ENCODE data around the gene PACS2.
"Not testable (repeated sequence)": the region's sequence is repeated elsewhere in the genome, so short reads cannot be mapped to it uniquely, and the experiment has no call there.

PACS2 gene

GRCh38 chr14:105330491-105330895, 15.9 kb downstream of the PACS2 start:
- no peak for DNase-seq (ENCODE audit: low read depth in 1 of 2, low spot score in 1 of 2)

GRCh38 chr14:105331575-105332349, 17.2 kb downstream of the PACS2 start:
- DNase-seq (ENCODE audit: low read depth in 1 of 2, low spot score in 1 of 2), result no peak

GRCh38 chr14:105332350-105332874, 17.9 kb downstream of the PACS2 start:
- DNase-seq (ENCODE audit: low read depth in 1 of 2, low spot score in 1 of 2), result no peak

- no peak for DNase-seq (ENCODE audit: low read depth in 1 of 2, low spot score in 1 of 2)
These were observed 18.5 kb downstream of the PACS2 start for GRCh38 chr14:105333020-105333490.

- DNase-seq (ENCODE audit: low read depth in 1 of 2, low spot score in 1 of 2), result no peak
These were observed 19.2 kb downstream of the PACS2 start for GRCh38 chr14:105333613-105334364.

GRCh38 chr14:105334383-105335230, 20.1 kb downstream of the PACS2 start:
- no peak for DNase-seq (ENCODE audit: low read depth in 1 of 2, low spot score in 1 of 2)

GRCh38 chr14:105335231-105335542, 20.6 kb downstream of the PACS2 start:
- not testable (repeated sequence) for DNase-seq (ENCODE audit: low read depth in 1 of 2, low spot score in 1 of 2)

- DNase-seq (ENCODE audit: low read depth in 1 of 2, low spot score in 1 of 2), result no peak
These were observed 21.4 kb downstream of the PACS2 start for GRCh38 chr14:105335735-105336476.

GRCh38 chr14:105336477-105337287, 22.1 kb downstream of the PACS2 start:
- DNase-seq (ENCODE audit: low read depth in 1 of 2, low spot score in 1 of 2), result no peak

- no peak for DNase-seq (ENCODE audit: low read depth in 1 of 2, low spot score in 1 of 2)
These were observed 22.9 kb downstream of the PACS2 start for GRCh38 chr14:105337433-105337832.

- no peak for DNase-seq (ENCODE audit: low read depth in 1 of 2, low spot score in 1 of 2)
These were observed 23.6 kb downstream of the PACS2 start for GRCh38 chr14:105337966-105338741.

- no peak for DNase-seq (ENCODE audit: low read depth in 1 of 2, low spot score in 1 of 2)
These were observed 26.5 kb downstream of the PACS2 start for GRCh38 chr14:105340821-105341733.

- DNase-seq (ENCODE audit: low read depth in 1 of 2, low spot score in 1 of 2), result no peak
These were observed 28.6 kb downstream of the PACS2 start for GRCh38 chr14:105343194-105343593.

- no peak for DNase-seq (ENCODE audit: low read depth in 1 of 2, low spot score in 1 of 2)
These were observed 31.6 kb downstream of the PACS2 start for GRCh38 chr14:105346200-105346533.

GRCh38 chr14:105346876-105347586, 32.5 kb downstream of the PACS2 start:
- no peak for DNase-seq (ENCODE audit: low read depth in 1 of 2, low spot score in 1 of 2)

GRCh38 chr14:105347587-105347968, 33.0 kb downstream of the PACS2 start:
- no peak for DNase-seq (ENCODE audit: low read depth in 1 of 2, low spot score in 1 of 2)

GRCh38 chr14:105348169-105348944, 33.8 kb downstream of the PACS2 start:
- DNase-seq (ENCODE audit: low read depth in 1 of 2, low spot score in 1 of 2), result no peak

Data from activated T-helper 1 cell treated with anti-CD3 and anti-CD28 coated beads, Interleukin-2, amount 50 U/mL, for 16 hours (primary cell).